Activated CD8-positive, alpha-beta memory T cell treated with anti-CD3 and anti-CD28 coated beads, Interleukin-2, amount 50 U/mL, for 4 hours (primary cell): ENCODE data around the gene LFNG.

Experiments used
- DNase-seq: peaks from one replicate; pipeline ENCODE4 v3.0.0-alpha.2; 2020

LFNG gene

GRCh38 chr7:2518737-2519118 lies 846 bp upstream of the LFNG start:
- DNase-seq = no peak

DNA sequence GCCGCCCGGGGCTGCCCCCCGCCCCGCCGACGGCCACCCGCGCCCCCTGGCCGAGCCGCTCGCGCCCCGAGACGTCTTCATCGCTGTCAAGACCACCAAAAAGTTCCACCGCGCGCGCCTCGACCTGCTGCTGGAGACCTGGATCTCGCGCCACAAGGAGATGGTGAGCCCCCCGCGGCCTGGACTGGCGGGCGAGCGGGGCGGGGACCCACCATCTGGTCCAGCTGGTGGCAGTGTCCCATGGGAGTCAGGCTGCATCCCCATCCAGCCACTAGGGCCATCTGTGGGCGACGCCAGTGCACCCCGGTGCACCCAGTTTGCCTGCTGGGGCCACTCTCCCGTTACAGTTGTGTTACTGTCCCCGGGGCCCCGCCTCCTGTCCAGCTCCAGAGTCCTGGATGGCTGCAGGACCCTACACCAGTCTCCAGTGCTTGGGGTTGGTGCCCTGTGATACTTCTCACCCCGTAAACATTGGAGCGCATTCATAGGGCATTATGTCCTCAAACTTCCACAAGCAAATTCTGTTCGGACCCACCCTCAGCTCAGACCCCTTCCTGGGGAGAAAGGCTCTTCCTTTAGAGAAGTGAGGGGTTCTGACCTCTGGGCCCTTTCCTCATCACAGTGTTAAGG lies 672 bp downstream of the LFNG start:
- peak; percentile 30 for DNase-seq

- no peak for DNase-seq
These were observed 1.3 kb downstream of the LFNG start for GRCh38 chr7:2520761-2521290.

DNA sequence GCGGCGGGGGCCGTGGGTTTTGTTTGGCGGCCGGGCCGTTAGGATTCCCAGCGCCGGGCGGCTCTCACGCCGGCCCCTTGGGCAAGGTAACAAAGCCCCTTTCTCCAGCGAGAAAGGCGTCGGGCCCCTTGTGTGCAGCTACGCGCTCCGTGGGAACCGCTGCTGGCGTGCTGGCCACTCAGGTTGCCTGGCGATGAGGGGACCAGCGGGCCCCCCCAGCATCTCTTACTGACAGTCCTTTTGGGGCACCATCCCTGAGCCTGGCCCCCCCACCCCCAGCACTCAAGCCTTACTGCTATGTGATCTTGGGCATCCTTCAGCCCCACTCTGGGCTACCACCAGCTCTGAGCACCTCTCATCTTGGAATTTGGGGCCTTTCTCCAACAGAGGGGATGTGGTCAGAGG lies 1.8 kb downstream of the LFNG start:
- no peak for DNase-seq

- DNase-seq = peak; percentile 79
These were observed 2.5 kb downstream of the LFNG start for GRCh38 chr7:2521952-2522591.

GRCh38 chr7:2522780-2523433 lies 3.3 kb downstream of the LFNG start:
- no peak for DNase-seq

GRCh38 chr7:2523461-2523936 lies 3.9 kb downstream of the LFNG start:
- no peak for DNase-seq

DNA sequence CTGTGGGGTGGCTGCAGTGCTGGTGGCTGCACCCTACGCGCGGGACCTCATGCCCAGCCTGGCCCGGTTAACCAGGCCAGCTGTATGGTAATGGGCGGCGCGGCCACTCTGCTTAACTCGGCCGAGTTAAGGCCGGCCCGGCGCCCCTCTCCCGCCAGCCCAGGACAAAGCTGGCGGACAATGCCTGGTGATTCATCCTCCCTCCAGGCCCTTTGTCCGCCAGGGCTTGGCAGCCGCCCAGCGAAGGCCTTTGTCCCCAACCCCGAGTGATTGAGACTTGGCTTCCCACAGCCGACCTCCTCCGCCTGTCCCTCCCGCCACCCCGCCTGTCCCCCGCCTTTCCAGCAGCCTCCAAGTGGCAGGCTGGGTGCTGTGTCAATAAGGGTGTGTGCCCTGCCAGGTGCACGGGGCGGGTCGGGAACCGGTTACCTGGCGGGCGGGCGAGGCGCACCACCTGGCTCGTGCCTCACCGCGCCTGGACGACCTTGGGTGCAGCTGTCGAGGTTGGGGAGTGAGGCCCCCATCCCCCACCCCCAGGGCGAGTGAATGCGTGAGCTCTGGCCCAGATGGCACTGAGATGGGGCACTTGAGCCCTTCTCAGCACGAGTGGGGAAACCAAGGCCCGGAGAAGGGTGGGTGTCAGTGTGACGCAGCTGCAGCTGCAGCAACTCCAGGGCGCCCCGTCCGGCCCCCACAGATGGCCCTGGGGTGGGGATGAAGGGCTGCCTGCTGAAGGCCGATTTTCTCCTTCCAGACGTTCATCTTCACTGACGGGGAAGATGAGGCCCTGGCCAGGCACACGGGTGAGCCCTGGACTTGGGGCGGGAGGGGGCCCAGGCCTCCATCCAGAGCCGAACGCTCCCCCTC lies 4.6 kb downstream of the LFNG start:
- no peak for DNase-seq

DNA sequence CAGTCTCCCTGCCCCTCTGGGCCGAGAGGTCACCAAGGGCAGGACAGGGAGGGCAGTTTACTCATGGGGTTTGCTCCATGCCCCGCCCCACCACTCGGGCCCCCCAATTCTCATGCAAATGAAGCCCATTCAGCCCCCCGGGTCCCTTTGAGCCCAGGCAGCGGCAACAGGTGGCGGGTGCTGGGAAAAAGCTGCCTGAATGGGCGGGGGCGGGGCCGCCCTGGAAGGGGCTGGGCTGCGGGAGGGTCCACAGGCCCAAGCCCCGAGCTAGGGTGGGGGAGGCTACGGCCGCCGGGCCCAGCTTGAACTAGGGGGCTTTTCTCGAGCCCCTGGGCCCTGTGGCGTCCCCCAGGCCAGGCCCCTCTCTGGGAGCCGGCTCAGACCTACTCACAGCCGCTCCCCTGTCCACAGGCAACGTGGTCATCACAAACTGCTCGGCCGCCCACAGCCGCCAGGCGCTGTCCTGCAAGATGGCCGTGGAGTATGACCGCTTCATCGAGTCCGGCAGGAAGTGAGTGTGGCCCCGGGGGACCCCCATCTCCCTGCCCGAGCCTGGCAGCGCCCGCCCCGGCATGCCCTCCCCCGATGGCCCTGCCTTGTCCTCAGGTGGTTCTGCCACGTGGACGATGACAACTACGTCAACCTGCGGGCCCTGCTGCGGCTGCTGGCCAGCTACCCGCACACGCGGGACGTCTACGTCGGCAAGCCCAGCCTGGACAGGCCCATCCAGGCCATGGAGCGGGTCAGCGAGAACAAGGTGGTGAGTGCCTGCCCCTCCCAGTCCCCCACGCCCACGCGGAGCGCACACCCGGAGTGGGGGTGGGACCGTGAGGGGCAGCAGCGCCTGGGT lies 5.5 kb downstream of the LFNG start:
- DNase-seq = no peak

DNA sequence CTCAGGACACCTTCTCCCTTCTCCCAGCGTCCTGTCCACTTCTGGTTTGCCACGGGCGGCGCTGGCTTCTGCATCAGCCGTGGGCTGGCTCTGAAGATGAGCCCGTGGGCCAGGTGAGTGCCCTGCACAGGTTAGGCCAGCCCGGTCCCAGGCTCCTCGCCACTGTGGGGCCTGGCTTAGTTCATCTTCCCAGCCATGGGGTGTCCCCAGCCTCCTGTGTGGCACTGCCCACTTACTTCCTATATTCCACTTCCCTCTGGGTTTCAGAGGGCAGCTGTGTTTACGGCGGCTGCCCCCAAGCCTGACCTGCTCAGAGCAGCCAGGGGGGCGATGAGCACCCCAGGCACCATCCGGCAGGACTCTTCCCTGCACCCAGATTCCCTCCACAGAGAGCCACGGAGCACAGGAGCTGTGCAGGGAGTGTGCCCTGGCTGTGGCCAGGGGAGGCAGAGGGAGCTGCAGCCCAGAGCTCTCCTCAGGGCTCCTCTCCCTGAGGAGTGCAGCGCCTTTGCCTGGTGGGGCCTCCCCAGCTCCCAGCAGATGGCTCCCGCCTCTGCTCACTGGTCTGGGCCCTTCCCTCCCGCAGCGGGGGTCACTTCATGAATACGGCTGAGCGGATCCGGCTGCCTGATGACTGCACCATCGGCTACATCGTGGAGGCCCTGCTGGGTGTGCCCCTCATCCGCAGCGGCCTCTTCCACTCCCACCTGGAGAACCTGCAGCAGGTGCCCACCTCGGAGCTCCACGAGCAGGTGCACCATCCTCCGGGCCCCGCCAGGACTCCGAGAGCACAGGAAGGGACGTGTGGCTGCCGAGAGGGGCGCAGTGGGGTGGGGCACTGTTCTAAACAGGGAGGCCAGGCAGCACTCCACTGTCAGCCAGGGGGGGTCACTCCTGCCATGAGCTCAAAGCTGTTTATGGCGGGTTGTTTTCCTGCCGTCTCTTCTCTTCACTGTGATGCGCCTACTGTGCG lies 6.4 kb downstream of the LFNG start:
- no peak for DNase-seq

- no peak for DNase-seq
These were observed 7.3 kb downstream of the LFNG start for GRCh38 chr7:2526659-2527504.

- DNase-seq = peak; percentile 74
These were observed 8.2 kb downstream of the LFNG start for GRCh38 chr7:2527505-2528467.

DNA sequence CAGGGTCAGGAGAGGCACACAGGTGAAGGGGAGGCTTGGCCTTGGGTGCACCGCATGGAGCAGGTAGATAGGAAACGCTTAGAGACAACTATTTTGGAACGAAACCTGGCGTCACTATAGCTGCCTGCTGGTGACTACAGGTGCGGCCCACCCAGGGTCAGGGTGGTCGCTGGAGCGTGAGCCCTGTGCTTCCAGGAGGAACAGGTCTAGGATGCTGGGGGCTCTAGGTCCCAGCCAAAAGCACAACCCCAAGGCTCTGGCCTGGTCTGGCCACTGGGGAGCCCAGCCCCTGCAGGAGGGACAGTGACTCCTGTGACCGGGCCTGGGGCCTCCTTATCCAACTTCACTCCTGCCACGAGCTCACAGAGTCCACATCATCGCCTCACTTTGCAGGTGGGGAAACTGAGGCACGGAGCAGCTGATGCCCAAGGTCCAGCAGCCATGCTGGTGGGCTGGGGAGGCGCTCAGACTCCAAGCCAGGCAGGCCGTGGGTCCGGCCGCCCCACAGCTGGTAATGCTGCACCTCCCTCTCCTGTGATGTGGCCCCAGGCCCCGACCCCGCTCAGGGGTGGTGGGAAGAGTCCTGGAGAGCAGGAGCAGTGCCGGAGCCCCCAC lies 9.0 kb downstream of the LFNG start:
- no peak for DNase-seq

DNA sequence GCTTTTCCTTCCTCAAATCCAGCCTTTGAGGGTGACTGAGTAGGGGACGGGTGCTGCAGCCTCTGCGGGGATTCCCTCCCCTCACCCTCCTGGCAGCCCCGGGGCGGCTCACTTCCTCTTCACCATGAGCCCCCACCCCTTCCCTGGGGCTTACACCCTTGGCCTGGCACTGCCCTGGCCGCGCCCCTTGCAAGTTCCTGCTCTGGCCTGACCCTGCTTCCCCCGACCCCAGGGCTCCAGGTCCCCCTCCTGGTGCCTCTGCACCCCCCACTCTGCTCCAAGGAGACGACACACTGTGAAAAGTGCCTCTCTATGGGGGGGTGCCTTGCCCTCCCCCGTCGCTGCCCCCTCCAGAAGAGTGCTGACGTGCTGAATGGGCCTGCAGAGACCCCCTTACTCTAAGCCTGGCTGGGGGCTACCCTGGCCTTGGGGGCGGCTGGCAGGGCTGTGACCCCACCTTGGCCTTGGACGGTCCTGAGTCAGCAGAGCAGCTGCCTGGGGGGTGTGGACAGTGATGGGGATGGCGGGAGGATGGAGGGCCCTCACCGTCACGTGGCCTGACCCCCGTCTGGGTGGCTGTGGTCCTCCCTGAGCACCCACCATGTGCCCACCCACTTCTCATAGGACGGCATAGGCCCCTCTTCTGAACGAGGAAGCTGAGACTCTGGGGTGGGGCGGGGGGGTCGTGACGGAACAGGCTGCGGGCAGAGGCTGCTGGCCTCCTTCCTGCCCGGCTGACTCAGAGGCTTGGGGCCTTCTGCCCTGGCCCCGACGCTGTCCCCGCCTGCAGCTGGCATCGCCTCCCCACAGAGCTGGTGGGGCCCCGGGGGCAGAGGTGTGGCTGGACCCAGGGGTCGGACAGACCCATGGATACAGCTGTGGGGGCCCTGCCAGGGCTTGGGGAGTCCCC lies 9.8 kb downstream of the LFNG start:
- DNase-seq = peak; percentile 52

DNA sequence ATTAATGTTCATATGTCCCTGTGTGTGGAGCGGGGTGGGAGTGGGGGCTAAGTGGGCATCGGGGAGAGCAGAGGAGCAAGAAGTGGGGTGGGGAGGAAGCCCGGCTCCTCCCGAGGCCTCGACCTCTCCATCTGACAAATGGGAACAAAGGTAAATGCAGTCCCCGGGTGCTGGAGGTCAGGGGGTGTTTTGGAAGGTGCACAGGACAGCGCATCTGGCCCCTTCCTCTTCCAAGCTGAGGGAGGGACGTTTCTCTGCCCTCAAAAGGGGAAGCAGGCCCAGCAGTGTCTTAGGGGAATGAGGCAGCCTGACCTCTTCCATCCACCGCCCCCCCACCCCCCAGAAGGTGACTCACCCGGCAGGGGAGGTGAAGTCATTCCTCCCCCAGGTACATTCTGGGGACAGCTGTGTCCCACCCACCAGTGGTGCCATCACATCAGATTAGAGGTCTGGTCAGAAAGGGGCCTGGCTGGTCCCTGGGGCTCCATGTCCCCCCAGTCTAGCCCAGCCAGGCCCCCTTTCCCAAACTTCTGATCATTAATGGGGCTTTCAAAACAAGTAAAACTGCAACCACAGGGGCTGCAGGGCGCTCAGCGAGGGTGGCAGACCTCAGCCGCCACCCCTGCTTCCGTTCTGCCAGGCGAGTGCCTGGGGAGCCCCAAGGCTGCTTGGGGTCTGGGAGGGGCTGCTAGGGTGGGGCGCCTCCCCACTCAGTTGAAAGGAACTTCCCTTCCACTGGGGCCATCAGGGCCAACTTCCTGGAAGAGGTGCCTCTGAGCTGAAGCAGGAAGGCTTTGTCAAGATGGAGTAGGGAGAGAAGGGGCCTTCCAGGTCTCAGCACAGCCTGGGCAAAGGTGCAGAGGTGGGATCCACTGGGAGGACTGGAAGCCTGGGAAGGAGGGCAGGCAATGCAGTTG lies 10.8 kb downstream of the LFNG start:
- peak; percentile 80 for DNase-seq
